ENCODE results near the gene ANKRD60.

The ANKRD60 gene

DNA sequence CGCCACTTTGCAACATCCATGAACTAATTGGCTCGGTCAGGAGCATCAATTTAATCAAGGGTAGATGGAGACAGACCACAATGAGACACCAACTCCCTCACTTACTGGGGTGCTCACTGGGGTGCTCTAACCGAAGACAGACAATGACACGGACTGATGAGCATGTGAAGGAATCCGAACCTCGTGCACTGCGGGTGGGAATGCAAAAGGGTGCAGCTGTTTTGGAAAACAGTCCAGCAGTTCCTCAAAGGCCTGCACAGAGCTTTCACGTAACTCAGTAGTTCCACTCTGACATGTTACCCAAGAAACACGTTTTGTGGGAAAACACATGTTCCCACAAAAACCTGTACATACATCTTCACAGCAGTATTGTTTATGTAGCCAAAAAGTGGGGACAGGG lies 26.8 kb downstream of the ANKRD60 start:
- TF ChIP-seq NFIC (IDR thresholded peaks at IDR 0.05) (no peak), MAX (IDR thresholded peaks at IDR 0.05) (no peak), TAF1 (IDR thresholded peaks at IDR 0.05; ENCODE audit: low read depth) (no peak), RAD21 (IDR thresholded peaks at IDR 0.05; ENCODE audit: low read depth) (no peak), EP300 (IDR thresholded peaks at IDR 0.05; ENCODE audit: borderline replicate concordance) (no peak), EGR1 (IDR thresholded peaks at IDR 0.05) (no peak), CEBPB (IDR thresholded peaks at IDR 0.05) (no peak), TCF12 (IDR thresholded peaks at IDR 0.05; ENCODE audit: low read depth) (no peak), USF1 (IDR thresholded peaks at IDR 0.05) (no peak)
- TF ChIP-seq, protein P1, sequence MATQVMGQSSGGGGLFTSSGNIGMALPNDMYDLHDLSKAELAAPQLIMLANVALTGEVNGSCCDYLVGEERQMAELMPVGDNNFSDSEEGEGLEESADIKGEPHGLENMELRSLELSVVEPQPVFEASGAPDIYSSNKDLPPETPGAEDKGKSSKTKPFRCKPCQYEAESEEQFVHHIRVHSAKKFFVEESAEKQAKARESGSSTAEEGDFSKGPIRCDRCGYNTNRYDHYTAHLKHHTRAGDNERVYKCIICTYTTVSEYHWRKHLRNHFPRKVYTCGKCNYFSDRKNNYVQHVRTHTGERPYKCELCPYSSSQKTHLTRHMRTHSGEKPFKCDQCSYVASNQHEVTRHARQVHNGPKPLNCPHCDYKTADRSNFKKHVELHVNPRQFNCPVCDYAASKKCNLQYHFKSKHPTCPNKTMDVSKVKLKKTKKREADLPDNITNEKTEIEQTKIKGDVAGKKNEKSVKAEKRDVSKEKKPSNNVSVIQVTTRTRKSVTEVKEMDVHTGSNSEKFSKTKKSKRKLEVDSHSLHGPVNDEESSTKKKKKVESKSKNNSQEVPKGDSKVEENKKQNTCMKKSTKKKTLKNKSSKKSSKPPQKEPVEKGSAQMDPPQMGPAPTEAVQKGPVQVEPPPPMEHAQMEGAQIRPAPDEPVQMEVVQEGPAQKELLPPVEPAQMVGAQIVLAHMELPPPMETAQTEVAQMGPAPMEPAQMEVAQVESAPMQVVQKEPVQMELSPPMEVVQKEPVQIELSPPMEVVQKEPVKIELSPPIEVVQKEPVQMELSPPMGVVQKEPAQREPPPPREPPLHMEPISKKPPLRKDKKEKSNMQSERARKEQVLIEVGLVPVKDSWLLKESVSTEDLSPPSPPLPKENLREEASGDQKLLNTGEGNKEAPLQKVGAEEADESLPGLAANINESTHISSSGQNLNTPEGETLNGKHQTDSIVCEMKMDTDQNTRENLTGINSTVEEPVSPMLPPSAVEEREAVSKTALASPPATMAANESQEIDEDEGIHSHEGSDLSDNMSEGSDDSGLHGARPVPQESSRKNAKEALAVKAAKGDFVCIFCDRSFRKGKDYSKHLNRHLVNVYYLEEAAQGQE (IDR thresholded peaks at IDR 0.05; ENCODE audit: low read depth) = no peak

DNA sequence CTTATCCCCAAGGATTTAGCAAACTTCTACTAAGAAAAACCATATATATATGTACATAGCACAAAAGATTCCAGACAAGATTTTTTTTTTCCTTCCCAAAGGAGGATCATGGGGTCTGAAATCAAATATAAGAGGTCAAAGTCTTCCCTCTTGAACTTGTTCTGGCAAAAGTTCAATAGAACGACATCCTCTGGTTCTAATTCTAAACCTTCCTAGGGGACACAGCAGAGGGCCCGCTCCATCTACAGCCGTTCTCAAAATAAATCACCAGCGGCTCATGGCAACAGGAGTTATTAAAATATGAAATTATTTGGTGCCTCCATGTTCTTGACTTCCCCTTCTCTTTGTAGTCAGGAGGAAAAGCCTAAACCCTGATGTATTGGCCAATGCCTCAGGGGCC lies 29.0 kb downstream of the ANKRD60 start:
- TF ChIP-seq CEBPB (IDR thresholded peaks at IDR 0.05) (no peak), TAF1 (IDR thresholded peaks at IDR 0.05; ENCODE audit: low read depth) (no peak), TEAD4 (IDR thresholded peaks at IDR 0.05) (no peak), TCF12 (IDR thresholded peaks at IDR 0.05; ENCODE audit: low read depth) (no peak), EGR1 (IDR thresholded peaks at IDR 0.05) (no peak), RAD21 (IDR thresholded peaks at IDR 0.05; ENCODE audit: low read depth) (no peak), CREB1 (IDR thresholded peaks at IDR 0.05; ENCODE audit: low read depth) (no peak), YY1 (IDR thresholded peaks at IDR 0.05; ENCODE audit: low read depth) (no peak), USF1 (IDR thresholded peaks at IDR 0.05) (no peak), ZBTB7A (IDR thresholded peaks at IDR 0.05; ENCODE audit: low read depth) (no peak), NFIC (IDR thresholded peaks at IDR 0.05) (no peak), EP300 (IDR thresholded peaks at IDR 0.05; ENCODE audit: borderline replicate concordance) (no peak), FOXM1 (IDR thresholded peaks at IDR 0.05; ENCODE audit: borderline replicate concordance, low read depth) (no peak), MAX (IDR thresholded peaks at IDR 0.05) (no peak)
- TF ChIP-seq, protein P1 (IDR thresholded peaks at IDR 0.05; ENCODE audit: low read depth) = no peak

- TF ChIP-seq, protein P1 (IDR thresholded peaks at IDR 0.05; ENCODE audit: low read depth) = no peak
- no peak for TF ChIP-seq YY1 (IDR thresholded peaks at IDR 0.05; ENCODE audit: low read depth)
- TF ChIP-seq FOXM1 (IDR thresholded peaks at IDR 0.05; ENCODE audit: borderline replicate concordance, low read depth) = no peak
- TF ChIP-seq TAF1 (IDR thresholded peaks at IDR 0.05; ENCODE audit: low read depth) = no peak
- no peak for TF ChIP-seq RAD21 (IDR thresholded peaks at IDR 0.05; ENCODE audit: low read depth)
- no peak for TF ChIP-seq CREB1 (IDR thresholded peaks at IDR 0.05; ENCODE audit: low read depth)
- no peak for TF ChIP-seq CEBPB (IDR thresholded peaks at IDR 0.05)
- TF ChIP-seq USF1 (IDR thresholded peaks at IDR 0.05) = no peak
- no peak for TF ChIP-seq TEAD4 (IDR thresholded peaks at IDR 0.05)
- TF ChIP-seq EP300 (IDR thresholded peaks at IDR 0.05; ENCODE audit: borderline replicate concordance) = no peak
- TF ChIP-seq TCF12 (IDR thresholded peaks at IDR 0.05; ENCODE audit: low read depth) = no peak
- TF ChIP-seq MAX (IDR thresholded peaks at IDR 0.05) = no peak
- TF ChIP-seq NFIC (IDR thresholded peaks at IDR 0.05) = no peak
- no peak for TF ChIP-seq ZBTB7A (IDR thresholded peaks at IDR 0.05; ENCODE audit: low read depth)
- TF ChIP-seq EGR1 (IDR thresholded peaks at IDR 0.05) = no peak
Measured at GRCh38 chr20:58198901-58199355, 29.5 kb downstream of the ANKRD60 start.

DNA sequence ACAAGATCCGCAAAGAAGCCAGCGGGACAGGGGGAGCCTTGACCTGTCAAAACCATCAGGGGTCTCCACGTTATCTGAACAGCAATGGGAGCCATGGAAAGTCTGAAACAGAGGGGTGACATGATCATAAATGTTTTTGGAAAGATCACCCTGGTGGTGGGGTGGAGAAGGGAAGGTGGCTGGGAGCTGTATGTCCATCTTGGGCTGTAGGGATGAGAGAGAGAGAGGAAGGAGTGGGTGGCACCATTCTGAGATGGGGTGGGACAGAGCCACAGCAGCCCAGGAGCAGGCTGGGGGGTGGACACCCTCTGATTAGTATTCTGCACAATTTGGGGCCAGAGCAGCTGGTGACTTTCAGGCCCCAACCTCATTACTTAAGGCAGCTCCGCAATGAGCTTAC lies 30.1 kb downstream of the ANKRD60 start:
- TF ChIP-seq EGR1 (IDR thresholded peaks at IDR 0.05) (no peak), CEBPB (IDR thresholded peaks at IDR 0.05) (no peak), CREB1 (IDR thresholded peaks at IDR 0.05; ENCODE audit: low read depth) (no peak), YY1 (IDR thresholded peaks at IDR 0.05; ENCODE audit: low read depth) (no peak), EP300 (IDR thresholded peaks at IDR 0.05; ENCODE audit: borderline replicate concordance) (no peak), TCF12 (IDR thresholded peaks at IDR 0.05; ENCODE audit: low read depth) (no peak), MAX (IDR thresholded peaks at IDR 0.05) (no peak)
